ENCODE data around the gene MLKL.

The MLKL gene

DNA sequence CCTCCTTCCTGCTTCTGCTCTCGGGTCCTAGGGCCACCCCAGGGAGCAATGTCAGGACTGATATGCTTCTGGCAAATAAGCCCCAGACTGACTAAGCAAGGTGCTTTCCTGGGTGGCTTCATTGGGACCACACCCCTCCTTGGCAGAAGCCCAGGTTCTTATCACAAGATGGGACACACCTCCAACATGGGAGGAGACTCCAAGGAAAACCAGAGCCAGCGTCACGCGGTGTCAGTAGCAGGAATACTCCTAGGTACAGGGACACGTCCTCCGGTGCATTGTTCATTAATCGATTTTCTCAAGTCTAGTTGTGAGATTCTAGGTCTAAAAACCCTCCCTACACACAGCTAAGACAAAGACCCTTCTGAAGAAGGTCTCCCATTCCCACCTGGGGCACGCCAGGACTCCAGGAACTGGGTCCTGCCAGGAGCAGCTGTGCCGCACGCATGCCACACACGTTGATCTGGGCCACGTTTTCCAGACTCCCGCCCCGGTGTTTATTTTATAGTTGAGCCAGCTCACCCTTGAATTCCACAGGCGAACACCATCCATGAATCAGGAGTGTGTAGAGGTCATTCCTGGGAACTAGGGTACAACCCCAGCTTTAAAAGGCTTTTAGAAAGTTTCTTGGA is 43.1 kb upstream of the MLKL start:
- TF ChIP-seq, protein P1, sequence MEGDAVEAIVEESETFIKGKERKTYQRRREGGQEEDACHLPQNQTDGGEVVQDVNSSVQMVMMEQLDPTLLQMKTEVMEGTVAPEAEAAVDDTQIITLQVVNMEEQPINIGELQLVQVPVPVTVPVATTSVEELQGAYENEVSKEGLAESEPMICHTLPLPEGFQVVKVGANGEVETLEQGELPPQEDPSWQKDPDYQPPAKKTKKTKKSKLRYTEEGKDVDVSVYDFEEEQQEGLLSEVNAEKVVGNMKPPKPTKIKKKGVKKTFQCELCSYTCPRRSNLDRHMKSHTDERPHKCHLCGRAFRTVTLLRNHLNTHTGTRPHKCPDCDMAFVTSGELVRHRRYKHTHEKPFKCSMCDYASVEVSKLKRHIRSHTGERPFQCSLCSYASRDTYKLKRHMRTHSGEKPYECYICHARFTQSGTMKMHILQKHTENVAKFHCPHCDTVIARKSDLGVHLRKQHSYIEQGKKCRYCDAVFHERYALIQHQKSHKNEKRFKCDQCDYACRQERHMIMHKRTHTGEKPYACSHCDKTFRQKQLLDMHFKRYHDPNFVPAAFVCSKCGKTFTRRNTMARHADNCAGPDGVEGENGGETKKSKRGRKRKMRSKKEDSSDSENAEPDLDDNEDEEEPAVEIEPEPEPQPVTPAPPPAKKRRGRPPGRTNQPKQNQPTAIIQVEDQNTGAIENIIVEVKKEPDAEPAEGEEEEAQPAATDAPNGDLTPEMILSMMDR (IDR thresholded peaks at IDR 0.05), result no peak

DNA sequence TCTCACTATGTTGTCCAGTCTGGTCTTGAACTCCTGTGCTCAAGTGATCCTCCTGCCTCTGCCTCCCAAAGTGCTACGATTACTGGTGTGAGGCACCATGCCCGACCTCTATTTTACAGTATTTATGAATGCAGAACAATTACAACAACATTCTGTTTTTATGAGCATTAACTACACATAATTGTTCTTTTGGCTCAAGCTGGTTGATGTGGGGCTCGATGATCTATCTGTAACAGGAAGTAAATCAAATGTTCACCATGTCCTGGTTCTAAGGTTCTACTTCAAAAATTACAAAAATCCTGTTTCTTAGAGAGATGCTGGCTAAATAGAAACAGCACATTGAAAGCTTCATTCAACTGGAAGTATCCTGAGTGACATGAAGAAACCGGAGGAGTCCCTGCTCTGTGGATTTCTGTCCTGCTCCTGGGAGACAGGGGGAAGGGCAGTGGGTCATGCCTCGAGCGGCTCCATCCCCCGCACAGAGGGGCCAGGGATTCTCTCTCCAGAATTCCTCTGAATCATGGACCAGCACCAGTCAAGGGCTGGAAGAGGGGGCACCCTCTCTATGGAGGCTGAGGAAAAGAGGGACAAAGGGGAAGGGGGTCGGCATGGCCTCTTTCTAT is 42.5 kb upstream of the MLKL start:
- TF ChIP-seq, protein P1 (IDR thresholded peaks at IDR 0.05), result no peak

DNA sequence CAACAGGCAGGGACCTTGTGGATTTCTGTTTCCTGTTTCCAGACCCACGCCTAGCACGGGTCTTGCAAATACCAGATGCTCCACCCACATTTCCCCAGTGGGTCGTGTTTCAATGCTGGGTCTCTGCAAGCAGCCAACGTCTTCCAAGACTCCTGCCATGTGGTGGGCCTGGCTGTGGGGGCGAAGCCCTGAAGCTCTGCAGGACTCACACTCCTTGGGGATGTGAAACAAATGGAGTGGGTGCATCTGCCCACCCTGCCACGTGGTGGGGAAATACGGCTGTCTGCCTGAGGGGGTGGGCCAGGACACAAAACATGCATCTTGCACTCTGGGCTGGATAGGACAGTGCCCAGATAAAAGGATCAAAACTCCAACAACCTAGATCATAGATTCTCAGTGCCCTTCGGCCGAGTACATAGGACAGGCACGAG is 41.4 kb upstream of the MLKL start:
- TF ChIP-seq, protein P1 (IDR thresholded peaks at IDR 0.05), result no peak

DNA sequence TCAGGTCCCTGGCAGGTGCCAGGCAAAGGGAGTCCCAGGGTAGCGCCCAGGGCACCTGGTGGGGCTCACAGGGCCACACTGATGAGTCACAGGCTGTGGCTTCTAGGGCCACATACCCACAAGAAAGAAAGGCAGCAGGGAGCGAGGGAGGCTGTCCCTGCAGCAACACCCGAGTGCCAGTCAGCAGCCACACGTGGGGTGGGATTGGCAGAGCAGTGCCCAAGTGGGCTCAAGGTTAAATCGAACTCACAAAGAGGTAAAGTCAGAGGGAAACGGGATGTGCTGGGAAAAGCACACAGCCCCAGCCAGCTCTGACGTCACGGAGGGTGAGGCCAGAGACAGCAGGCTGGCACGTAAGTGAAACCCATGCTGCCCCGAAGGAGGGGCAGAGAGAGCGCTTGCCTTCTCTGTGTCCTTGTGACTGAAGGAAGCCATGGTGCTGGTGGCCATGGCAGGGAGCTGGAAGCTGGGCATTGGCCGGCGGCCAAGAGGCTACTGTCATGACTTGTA is 40.2 kb upstream of the MLKL start:
- TF ChIP-seq, protein P1 (IDR thresholded peaks at IDR 0.05), result no peak

DNA sequence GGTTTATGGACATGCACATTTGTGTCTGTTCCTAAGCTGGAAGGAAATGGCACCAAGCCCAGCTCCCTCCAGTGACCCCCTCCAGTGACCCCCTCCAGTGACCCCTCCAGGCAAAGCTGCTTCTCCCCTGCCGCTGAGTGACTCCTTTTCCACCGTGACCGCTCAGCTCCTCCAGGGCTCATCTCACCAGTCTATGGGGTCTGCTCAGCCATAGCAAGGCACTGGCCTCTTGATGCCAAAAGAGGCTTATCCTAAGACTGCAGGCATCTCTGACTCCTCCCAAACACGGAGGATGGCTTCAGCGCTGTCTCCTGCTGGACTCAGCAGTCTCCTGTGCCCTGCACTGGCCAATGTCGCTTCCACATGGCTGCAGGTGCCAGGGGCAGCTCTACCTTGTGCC is 38.6 kb upstream of the MLKL start:
- TF ChIP-seq, protein P1 (IDR thresholded peaks at IDR 0.05), result no peak

DNA sequence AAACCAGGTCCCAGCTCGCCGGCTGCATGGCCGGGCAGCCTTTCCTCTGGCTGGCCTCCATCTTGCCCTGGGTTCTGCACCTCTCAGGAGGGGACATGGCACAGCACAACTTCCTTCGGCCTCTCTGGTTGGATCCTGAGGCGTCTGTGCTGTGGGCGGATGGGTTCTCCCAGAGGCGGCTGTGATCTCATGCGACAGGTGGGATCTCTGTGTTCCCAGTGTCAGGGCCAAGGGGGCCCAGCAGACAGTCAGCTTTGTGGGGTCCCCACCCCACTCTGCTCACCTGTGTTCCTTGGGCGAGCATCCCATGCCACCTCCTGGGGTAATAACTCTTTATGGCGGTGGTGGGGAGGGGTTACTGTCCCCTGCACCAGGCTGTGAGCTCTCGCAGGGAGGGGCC is 38.2 kb upstream of the MLKL start:
- TF ChIP-seq, protein P1 (IDR thresholded peaks at IDR 0.05), result no peak

DNA sequence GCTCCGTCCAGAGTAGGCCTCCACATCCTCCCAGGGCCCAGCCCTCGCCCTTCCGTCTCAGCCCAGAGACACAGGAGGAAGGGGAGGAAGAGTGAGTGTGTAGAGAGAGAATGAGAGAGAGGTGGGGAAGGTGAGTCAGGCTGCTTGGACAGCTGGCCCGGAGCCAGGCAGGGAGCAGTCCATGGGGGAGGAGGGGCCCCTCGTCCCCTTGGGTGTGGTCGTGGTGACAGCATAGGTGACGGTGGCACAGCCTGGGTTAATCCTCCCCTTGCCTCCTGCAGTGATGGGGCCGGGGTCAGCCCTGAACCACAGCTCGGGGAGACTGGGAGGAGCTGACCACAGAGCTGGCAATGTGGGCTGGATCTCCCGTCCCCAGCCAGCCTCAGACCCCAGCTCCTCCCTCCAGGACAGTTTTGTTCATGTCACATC is 37.5 kb upstream of the MLKL start:
- TF ChIP-seq, protein P1 (IDR thresholded peaks at IDR 0.05), result no peak
